GM19025 (cell line): ENCODE data around the gene HAUS3.
A peak's percentile ranks its signal among the peaks of the same experiment; 100 is the strongest.

ENCODE experiments used
- ATAC-seq: cut with Tn5 transposase; IDR thresholded peaks from one replicate; pipeline ENCODE4 v1.9.1; 2021; ENCODE audit warnings: mild to moderate bottlenecking, low read depth, moderate library complexity; ENCODE audit not compliant: unreplicated experiment

The HAUS3 gene, protein sequence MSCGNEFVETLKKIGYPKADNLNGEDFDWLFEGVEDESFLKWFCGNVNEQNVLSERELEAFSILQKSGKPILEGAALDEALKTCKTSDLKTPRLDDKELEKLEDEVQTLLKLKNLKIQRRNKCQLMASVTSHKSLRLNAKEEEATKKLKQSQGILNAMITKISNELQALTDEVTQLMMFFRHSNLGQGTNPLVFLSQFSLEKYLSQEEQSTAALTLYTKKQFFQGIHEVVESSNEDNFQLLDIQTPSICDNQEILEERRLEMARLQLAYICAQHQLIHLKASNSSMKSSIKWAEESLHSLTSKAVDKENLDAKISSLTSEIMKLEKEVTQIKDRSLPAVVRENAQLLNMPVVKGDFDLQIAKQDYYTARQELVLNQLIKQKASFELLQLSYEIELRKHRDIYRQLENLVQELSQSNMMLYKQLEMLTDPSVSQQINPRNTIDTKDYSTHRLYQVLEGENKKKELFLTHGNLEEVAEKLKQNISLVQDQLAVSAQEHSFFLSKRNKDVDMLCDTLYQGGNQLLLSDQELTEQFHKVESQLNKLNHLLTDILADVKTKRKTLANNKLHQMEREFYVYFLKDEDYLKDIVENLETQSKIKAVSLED

DNA sequence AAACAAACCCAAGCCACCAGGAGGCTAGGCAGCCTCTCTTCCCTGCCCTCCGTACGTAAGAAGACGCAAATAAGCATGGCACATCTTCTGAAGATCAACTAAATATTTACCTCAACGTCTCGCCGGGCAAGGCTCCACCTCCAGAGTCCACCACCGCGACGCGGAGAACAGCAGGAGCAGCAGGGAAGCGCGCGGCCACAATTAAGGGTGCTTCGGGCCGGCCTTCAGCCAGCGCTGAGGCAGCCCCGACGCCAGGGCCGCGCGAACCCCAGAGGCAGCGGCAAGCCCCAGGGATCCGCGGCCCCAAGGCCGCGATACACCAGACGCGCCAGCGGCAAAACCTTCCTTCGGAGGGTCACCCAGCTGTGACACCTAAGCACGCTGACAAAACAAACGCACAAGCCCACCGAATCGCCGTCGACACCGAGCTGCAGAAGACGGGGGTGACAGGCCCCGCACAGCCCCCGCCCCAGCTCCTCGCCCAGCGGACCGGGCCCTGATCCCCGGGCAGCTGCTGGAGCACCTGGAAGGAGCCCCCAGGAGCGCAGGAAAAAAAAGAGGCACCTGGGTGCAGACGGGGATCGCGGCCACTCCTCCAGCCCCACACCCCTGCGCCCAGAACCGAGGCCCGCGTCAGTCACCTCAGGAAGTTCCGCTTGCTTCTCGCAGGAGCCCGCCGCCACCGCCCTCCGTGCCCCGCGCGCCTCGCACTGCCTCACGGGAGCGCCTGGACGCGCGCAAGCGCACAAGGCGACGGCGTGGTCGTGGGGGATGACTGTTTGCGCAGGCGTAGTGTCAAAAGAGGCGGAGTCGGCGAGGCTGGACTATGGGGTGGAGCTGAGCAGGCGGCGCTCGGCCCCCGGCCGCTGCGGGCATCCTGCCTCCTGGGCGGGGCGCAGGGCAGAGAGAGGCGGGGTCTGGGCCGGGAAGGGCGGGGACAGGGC, at the start of gene HAUS3, which contains the start of gene POLN:
Gene HAUS3 (minus strand): TSS at position 712 of the 944 bp plus-strand sequence. CDS start 1,175 bp downstream, outside the sequence.
Gene POLN (minus strand): TSS at position 712 of the 944 bp plus-strand sequence. CDS start 12,890 bp downstream, outside the sequence.
- ATAC-seq = peak; percentile 96

GRCh38 chr4:2290974-2291704, 49.2 kb upstream of the HAUS3 start:
- ATAC-seq = no peak

DNA sequence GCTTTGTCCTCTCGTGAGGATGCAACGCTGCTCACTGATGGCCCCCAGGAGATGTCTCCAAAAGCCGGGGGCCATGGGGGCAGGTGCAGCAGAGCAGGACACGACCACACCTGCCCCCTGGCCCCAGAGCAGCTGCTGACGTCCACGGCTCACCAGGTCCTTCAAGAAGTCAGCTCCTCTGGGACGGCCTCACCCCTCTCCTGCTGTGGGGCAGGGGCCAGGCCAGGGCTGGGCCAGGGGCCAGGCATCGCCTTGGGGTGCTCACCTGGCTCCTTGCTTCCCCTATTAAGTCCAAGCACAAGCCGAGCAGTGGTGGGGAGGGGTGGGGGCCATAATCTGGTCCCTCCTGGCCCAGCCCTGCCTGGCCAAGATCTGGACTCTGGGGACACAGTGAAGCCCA, 48.6 kb upstream of the HAUS3 start:
- no peak for ATAC-seq

GRCh38 chr4:2289955-2290333, 48.0 kb upstream of the HAUS3 start:
- no peak for ATAC-seq

DNA sequence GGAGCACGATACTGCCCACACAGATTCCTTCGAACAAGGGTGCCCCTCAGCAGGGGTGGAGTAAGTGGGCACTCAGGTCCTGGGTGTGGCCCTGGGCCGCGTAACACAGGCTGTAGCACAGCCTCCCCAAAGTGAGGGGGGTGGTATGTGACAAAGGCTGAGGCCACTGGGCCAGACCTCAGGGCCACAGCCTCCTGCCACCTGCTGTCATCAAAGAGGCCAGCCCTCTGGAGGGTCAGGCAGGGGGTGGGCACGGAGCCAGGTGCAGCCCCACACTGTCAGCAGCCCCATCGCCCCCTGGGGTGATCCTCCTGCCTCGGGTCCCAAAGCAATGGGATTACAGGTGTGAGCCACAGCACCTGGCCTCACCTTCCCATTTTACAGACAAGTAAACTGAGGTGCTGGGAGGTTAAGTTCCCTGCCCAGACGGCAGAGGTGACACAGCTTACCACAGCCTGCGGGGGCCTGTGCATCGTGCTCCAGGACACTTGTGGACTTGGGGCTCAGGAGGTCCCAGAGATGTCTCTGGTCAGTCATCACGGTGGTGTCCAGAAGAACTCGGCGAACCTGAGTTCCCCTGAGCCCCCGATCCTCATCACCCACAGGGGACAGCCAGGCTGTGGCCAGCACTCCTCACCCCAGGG, 47.5 kb upstream of the HAUS3 start:
- ATAC-seq = no peak

- no peak for ATAC-seq
Measured at GRCh38 chr4:2288051-2288541, 46.2 kb upstream of the HAUS3 start.

DNA sequence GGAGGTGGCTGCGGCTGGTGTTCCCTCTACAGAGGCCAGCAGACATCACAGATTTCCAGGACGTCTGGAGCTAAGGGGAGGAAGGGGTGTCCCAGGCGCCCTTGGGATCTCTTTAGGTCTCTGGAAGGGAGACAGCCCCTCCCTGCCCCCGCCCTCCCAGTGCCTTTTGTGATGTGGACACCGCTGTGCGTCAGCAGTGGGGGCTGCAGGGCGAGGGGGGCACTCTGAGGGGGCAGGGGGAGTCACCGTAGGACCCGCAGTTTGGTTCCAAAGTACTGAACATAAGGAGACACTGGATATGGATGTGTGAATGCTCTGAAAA, 45.6 kb upstream of the HAUS3 start:
- no peak for ATAC-seq

DNA sequence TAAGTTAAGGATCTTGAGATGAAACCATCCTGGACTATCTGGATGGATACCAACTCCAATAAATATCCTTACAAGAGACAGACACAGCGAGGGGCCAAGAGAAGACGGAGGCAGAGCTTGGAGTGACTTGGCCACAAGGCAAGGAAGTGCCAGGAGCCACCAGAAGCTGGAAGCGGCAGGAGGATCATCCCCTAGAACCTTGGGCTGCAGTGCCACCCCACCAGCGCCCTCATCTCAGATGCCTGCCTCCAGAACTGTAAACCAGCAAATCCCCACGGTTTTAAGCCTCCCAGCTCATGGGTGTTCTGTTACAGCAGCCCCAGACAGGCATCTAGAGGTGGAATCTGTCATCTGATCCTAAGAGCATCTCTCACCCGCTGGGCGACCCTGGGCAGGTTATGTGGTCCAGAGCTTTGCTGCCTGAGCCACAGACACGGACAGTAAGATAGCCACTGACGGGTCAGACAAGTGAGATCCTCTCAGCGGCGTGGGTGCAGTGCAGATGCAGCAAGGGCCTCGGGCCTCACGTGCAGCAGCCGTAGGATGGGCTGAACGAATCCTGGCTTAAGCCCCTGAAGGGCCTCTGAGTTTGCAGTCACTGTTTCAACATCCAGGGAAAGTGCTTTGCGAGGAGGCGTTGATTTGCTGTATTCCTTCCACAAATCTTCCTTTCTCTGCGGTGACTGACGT, 45.1 kb upstream of the HAUS3 start:
- no peak for ATAC-seq

- no peak for ATAC-seq
Measured at GRCh38 chr4:2285613-2286381, 43.9 kb upstream of the HAUS3 start.

GRCh38 chr4:2284934-2285612, 43.2 kb upstream of the HAUS3 start:
- ATAC-seq = no peak

DNA sequence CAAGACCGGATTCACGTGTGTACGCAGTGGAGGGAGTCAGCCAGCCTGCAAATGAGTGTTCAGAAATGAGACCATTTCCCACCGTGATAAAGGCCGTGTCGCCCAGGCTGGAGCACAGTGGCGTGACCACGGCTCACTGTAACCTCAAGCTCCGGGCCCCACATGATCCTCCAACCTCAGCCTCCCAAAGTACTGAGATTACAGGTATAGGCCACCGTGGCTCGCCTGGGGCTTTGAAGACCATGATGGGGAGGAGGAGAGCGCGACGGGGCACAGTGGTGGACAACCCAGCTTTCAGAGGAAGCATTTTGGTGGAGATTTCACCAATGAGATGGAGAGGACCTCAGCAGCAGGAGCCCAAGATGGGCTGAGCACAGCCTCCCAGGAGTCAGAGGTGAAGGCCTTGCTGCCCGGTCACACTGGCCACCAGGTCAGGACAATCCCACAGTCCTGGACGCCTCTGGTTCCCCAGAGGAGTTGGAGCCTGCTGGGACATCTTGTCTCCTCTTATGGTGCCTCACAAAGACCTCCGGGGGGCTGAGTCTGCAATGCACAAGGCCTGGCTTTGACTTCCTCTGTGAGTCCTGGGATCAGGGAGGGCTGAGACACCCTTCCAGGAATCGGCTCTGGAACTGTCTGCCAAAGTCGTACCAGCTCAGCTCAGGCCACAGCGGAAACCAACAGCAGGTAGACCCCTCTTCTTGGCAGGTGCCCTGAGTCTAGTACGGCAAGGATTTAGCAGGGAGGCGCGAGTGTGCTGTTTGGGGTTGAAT, 42.4 kb upstream of the HAUS3 start:
- no peak for ATAC-seq

DNA sequence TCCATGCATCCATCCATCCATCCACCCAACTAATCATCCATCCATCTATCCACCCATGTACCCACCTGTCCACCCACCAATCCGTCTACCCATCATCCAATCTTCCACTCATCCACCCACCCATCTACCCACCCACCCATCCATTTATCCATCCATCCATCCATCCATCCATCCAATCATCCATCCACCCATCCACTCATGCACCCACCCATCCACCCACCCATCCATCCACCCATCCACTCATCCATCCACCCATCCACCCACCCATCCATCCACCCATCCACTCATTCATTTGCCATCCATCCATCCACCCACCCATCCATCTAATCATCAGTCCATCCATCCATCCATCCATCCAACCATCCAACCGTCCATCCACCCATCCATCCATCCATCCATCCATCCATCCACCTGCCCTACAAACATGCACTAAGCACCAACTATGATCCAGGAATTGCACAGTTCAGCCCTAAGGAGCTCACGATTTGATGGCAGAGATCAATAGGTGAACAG, 41.3 kb upstream of the HAUS3 start:
- no peak for ATAC-seq

GRCh38 chr4:2281575-2282343, 39.8 kb upstream of the HAUS3 start:
- ATAC-seq = peak; percentile 83

- no peak for ATAC-seq
Measured at GRCh38 chr4:2280531-2281300, 38.8 kb upstream of the HAUS3 start.

DNA sequence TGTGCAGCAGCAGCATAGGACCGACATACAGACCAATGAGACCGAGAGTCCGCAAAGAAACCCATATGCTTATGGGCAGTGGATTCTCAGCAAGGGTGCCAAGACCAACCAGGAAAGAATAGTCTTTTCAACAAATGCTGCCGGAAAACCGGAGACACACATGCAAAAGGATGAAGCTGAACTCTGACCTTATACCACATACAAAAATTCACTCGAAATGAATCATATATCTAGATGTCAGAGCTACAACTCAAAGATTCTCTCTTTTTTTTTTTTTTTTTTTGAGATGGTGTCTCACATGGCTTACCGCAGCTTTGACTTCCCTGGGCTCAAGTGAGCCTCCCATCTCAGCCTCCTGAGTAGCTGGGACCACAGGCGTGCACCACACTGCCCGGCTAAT, 36.0 kb upstream of the HAUS3 start:
- no peak for ATAC-seq
